Left ventricle myocardium inferior (tissue), 1 donor: ENCODE data around the gene MEIOSIN. TPM values are rescaled to one million over a fixed set of nuclear protein-coding genes. Genes with fewer than 3 reads are reported as not detected.

Source experiments
- DNase-seq: peaks from one replicate; pipeline ENCODE4 v3.0.0-alpha.2; 2020
- H3K27ac ChIP-seq: fragments of 200-600 bp; replicated peaks from 2 replicates; pipeline ENCODE4 v1.8.0; 2021
- H3K27me3 ChIP-seq: fragments of 200-600 bp; 2 replicates; pipeline ENCODE4 v1.8.0; 2021; ENCODE audit warnings: low read depth
- H3K36me3 ChIP-seq: fragments of 200-600 bp; 2 replicates; pipeline ENCODE4 v1.8.0; 2021
- H3K4me1 ChIP-seq: fragments of 200-600 bp; 2 replicates; pipeline ENCODE4 v1.8.0; 2021
- H3K4me3 ChIP-seq: fragments of 200-600 bp; 2 replicates; pipeline ENCODE4 v1.8.0; 2021; ENCODE audit warnings: mild to moderate bottlenecking, moderate library complexity
- H3K9me3 ChIP-seq: fragments of 200-600 bp; replicated peaks from 2 replicates; pipeline ENCODE4 v1.8.0; 2021
- intact Hi-C: fragments of 100-400 bp; cut with micrococcal nuclease; formaldehyde crosslinking; loops from one replicate; pipeline ENCODE4 v1.11.0; 2022
- total RNA-seq: library from RNA; stranded (reverse); fragmentation: NEBNext Ultra II Directional; extraction: Animal tissue kit (Norgen Biotek cat#: 25700); gene quantifications from one replicate; pipeline ENCODE4 v1.2.1, GENCODE V29; 2021
- TF ChIP-seq, protein P1 (sequence below): fragments of 200-600 bp; IDR thresholded peaks from 2 replicates; pipeline ENCODE4 v1.8.0; 2021; ENCODE audit warnings: antibody characterized with exemption, mild to moderate bottlenecking, borderline replicate concordance
- donor health status: DM: no; HTN: yes; CAD: no; lungs with severe emphysema.

The MEIOSIN gene
- total RNA-seq, 1 donor from 2014 or later, result not detected

GRCh38 chr19:45762870-45763631 is 29.8 kb downstream of the MEIOSIN start:
- Histone ChIP-seq H3K36me3 (no peaks in the 10 kb centered on the region), H3K4me1 (peaks cover 47% of the 10 kb centered on the region), H3K9me3 (no peaks in the 10 kb centered on the region), H3K4me3 (no peak overlapping the region), H3K27me3 (no peaks in the 10 kb centered on the region), H3K27ac (no peak overlapping the region)
- intact Hi-C loops, result no loop called here
- DNase-seq, result no peak
- TF ChIP-seq, protein P1, sequence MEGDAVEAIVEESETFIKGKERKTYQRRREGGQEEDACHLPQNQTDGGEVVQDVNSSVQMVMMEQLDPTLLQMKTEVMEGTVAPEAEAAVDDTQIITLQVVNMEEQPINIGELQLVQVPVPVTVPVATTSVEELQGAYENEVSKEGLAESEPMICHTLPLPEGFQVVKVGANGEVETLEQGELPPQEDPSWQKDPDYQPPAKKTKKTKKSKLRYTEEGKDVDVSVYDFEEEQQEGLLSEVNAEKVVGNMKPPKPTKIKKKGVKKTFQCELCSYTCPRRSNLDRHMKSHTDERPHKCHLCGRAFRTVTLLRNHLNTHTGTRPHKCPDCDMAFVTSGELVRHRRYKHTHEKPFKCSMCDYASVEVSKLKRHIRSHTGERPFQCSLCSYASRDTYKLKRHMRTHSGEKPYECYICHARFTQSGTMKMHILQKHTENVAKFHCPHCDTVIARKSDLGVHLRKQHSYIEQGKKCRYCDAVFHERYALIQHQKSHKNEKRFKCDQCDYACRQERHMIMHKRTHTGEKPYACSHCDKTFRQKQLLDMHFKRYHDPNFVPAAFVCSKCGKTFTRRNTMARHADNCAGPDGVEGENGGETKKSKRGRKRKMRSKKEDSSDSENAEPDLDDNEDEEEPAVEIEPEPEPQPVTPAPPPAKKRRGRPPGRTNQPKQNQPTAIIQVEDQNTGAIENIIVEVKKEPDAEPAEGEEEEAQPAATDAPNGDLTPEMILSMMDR, result no peak

DNA sequence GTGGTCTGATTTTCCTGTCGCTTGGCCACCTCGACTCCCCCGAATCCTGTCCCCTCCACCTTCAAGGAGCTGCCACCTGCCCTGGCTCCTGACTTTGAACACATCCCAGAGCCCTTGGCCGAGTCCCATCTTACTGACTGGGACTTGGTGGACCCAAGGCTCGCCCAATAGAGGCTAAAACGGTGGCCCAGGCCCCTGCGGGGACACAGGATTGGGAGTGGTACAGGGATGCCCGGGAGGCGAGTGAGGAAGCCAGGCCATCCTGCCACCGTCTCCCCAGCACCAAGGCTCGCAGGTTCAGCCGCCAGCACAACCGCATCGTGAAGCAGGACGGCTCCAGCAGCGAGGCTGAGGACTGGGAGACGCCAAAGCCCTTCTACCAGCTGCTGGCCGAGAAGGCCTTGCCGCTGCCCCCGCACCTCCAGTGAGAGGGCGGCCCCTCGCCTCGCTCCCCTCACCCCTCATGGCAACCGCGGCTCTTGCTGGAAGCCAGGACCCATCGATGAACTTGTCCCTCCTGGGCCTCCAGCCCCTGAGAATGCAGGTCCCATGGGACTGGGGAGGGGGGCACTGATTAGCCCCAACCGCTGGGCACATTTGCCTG is 30.6 kb downstream of the MEIOSIN start:
- TF ChIP-seq, protein P1, result no peak
- intact Hi-C loops, result no loop called here
- no peak for DNase-seq

GRCh38 chr19:45764475-45764874 is 31.2 kb downstream of the MEIOSIN start:
- DNase-seq, result no peak
- Histone ChIP-seq H3K27ac (peak overlapping the region; percentile 93), H3K27me3 (no peaks in the 10 kb centered on the region), H3K36me3 (no peaks in the 10 kb centered on the region), H3K9me3 (no peaks in the 10 kb centered on the region), H3K4me3 (peak overlapping the region; percentile 85), H3K4me1 (peaks cover 55% of the 10 kb centered on the region)
- TF ChIP-seq, protein P1, result no peak
- intact Hi-C loops, result no loop called here

More for the DNA sequence above, 30.6 kb downstream of the MEIOSIN start:
- Histone ChIP-seq H3K27ac (peak overlapping the region; percentile 93), H3K4me1 (peaks cover 53% of the 10 kb centered on the region), H3K27me3 (no peaks in the 10 kb centered on the region), H3K4me3 (peak overlapping the region; percentile 85), H3K9me3 (no peaks in the 10 kb centered on the region), H3K36me3 (no peaks in the 10 kb centered on the region)

- no peaks in the 10 kb centered on the region for H3K36me3 ChIP-seq
- H3K4me1 ChIP-seq, result peaks cover 61% of the 10 kb centered on the region
- intact Hi-C loops, result no loop called here
- H3K4me3 ChIP-seq, result peak overlapping the region; percentile 85
- DNase-seq, result peak; percentile 66
- H3K27ac ChIP-seq, result peak overlapping the region; percentile 93
- TF ChIP-seq, protein P1, result no peak
- no peaks in the 10 kb centered on the region for H3K9me3 ChIP-seq
- H3K27me3 ChIP-seq, result no peaks in the 10 kb centered on the region
These were observed 31.9 kb downstream of the MEIOSIN start for GRCh38 chr19:45764945-45765701.

GRCh38 chr19:45765702-45766295 is 32.6 kb downstream of the MEIOSIN start:
- TF ChIP-seq, protein P1, result no peak
- Histone ChIP-seq H3K27ac (peak overlapping the region; percentile 93), H3K27me3 (no peaks in the 10 kb centered on the region), H3K4me3 (peak overlapping the region; percentile 85), H3K9me3 (no peaks in the 10 kb centered on the region), H3K36me3 (no peaks in the 10 kb centered on the region), H3K4me1 (peaks cover 63% of the 10 kb centered on the region)
- no peak for DNase-seq
- intact Hi-C loops, result no loop called here
